Left cardiac atrium (tissue), 4 donors: ENCODE data around the gene ZNF513. TPM values are rescaled to one million over a fixed set of nuclear protein-coding genes. Genes with fewer than 3 reads are reported as not detected.
A peak's percentile ranks its signal among the peaks of the same experiment; 100 is the strongest.

ENCODE experiments used
- ATAC-seq, 2 donors: fragments of 200-7000 bp; cut with Tn5 transposase; one replicate each; pipeline ENCODE4 v1.9.1; 2020; ENCODE audit warnings: mild to moderate bottlenecking in 2 of 2, moderate library complexity in 2 of 2
- DNase-seq: peaks from one replicate; pipeline ENCODE4 v3.0.0-alpha.2; 2020
- intact Hi-C, 2 donors: fragments of 100-400 bp; cut with DNase I; formaldehyde crosslinking; loops; one replicate each; pipeline versions ENCODE4 v1.14.1 to v1.15.1; 2022 to 2023
- total RNA-seq, 2 donors: library from RNA; stranded (reverse); fragmentation: NEBNext Ultra II Directional; extraction: Animal tissue kit (Norgen Biotek cat#: 25700); gene quantifications; one replicate each; pipeline ENCODE4 v1.2.1, GENCODE V29; 2021
- donor health status: DM: no; HTN: yes; CAD: no.
- donor health status: DM: no; HTN: yes; CAD: no; lungs with severe emphysema.
- donor health status: DM: yes; HTN: yes; CAD: no.
- donor health status: Dilated cardiomyopathy.

Gene ZNF513
- total RNA-seq, 2 donors from 2014 or later: 9.4 to 11.9 TPM

GRCh38 chr2:27393225-27393624 lies 12.7 kb upstream of the ZNF513 start:
- intact Hi-C loops: no loop called here
- DNase-seq (no peak), ATAC-seq (no peak)

GRCh38 chr2:27390822-27391679 lies 10.5 kb upstream of the ZNF513 start:
- DNase-seq (no peak), ATAC-seq (no peak)
- intact Hi-C loops: no loop called here

GRCh38 chr2:27381577-27382181 lies 1.1 kb upstream of the ZNF513 start:
- intact Hi-C loops: no loop called here
- DNase-seq (no peak), ATAC-seq (no peak)

- peak; percentile 85 for DNase-seq
- intact Hi-C loops: no loop called here
- peak in 1 of 2 donors; percentile 41 for ATAC-seq
These were observed 503 bp downstream of the ZNF513 start for GRCh38 chr2:27379836-27380625.

GRCh38 chr2:27379383-27379835 lies 1.1 kb downstream of the ZNF513 start:
- ATAC-seq: no peak
- no peak for DNase-seq
- intact Hi-C loops: no loop called here

- no peak for ATAC-seq
- no peak for DNase-seq
- intact Hi-C loops: no loop called here
These were observed 1.7 kb downstream of the ZNF513 start for GRCh38 chr2:27378809-27379290.

- no peak for ATAC-seq
- intact Hi-C loops: no loop called here
These were observed 2.3 kb downstream of the ZNF513 start for GRCh38 chr2:27378096-27378808.

GRCh38 chr2:27377618-27378095 lies 2.9 kb downstream of the ZNF513 start:
- DNase-seq (no peak), ATAC-seq (no peak)
- intact Hi-C loops: no loop called here

More at GRCh38 chr2:27378096-27378808, 2.3 kb downstream of the ZNF513 start:
- DNase-seq: no peak

- intact Hi-C loops: no loop called here
- ATAC-seq: no peak
- no peak for DNase-seq
These were observed 3.5 kb downstream of the ZNF513 start for GRCh38 chr2:27376866-27377617.

- intact Hi-C loops: no loop called here
- DNase-seq (no peak), ATAC-seq (no peak)
These were observed 4.2 kb downstream of the ZNF513 start for GRCh38 chr2:27376151-27376865.

GRCh38 chr2:27375513-27376099 lies 4.9 kb downstream of the ZNF513 start:
- ATAC-seq: no peak
- intact Hi-C loops: no loop called here
- no peak for DNase-seq

GRCh38 chr2:27373567-27373966 lies 7.0 kb downstream of the ZNF513 start:
- intact Hi-C loops: no loop called here
- no peak for ATAC-seq
- no peak for DNase-seq

GRCh38 chr2:27372937-27373336 lies 7.6 kb downstream of the ZNF513 start:
- no peak for DNase-seq
- ATAC-seq: no peak
- intact Hi-C loops: no loop called here

- ATAC-seq (peak; percentile 23 to 58), DNase-seq (peak; percentile 55)
- intact Hi-C loops: no loop called here
These were observed 9.5 kb downstream of the ZNF513 start for GRCh38 chr2:27370816-27371620.

- peak; percentile 99 for DNase-seq
- intact Hi-C loops: no loop called here
- peak; percentile 95 for ATAC-seq
These were observed 10.3 kb downstream of the ZNF513 start, which contains the start of the genes EIF2B4 and SNX17 for GRCh38 chr2:27370026-27370815. TSS of gene EIF2B4 (minus strand) at chr2:27370338. CDS start at chr2:27370314, 24 bp downstream. TSS of gene SNX17 (plus strand) at chr2:27370616. CDS start at chr2:27370744, 128 bp downstream.
